ENCODE measurements around the gene TBC1D22A. TPM values are rescaled to one million over a fixed set of nuclear protein-coding genes. Genes with fewer than 3 reads are reported as not detected.

Gene TBC1D22A
- total and polyA plus RNA-seq, 10 of the 15 experiments (the other 5 are each of a cell fraction or from before 2014, with no cell fraction given): 0.63 to 44.7 (median 27.4) TPM

DNA sequence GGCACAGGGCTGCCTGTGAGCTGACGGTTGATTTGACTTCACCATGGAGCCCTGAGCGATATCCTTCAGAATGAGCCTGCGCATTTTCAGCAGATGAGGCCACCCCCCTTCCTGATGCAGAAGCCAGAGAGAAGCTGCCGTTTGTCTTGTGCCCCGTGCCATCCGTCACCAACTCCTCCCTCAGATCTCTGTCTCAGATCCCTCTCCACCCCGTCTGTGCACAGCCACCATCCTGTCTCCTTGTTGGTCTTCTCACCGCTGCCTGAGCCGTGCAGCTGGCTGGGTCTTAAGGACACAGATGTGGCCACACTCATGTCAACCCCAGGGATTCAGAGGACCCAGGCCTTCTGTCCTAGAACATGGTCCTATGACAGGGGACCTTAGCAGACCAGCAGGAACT is 293.9 kb downstream of the TBC1D22A start:
- intact Hi-C loops (cut with micrococcal nuclease; ENCODE audit: unreplicated experiment): no loop called here
- H3K27me3 ChIP-seq (replicated peaks in 1 of 2; ENCODE audit: control insufficient read depth in 2 of 2, insufficient read depth in 2 of 2, low read length in 1 of 2): no peaks in the 10 kb centered on the region
- FAIRE-seq: no peak
- no peaks in the 10 kb centered on the region for H4K20me1 ChIP-seq (ENCODE audit: control insufficient read depth, insufficient read depth)
- H3K36me3 ChIP-seq (ENCODE audit: control insufficient read depth in 2 of 2, insufficient read depth in 2 of 2, low read length in 1 of 2): peaks cover 5 to 11% of the 10 kb centered on the region in 2 experiments; a peak in 3 of 4 replicates
- DNase-seq (ENCODE audit: low read depth, low spot score): no peak
- no peak overlapping the region for H2AFZ ChIP-seq (ENCODE audit: control insufficient read depth, low read depth, low read length)
- H3K27ac ChIP-seq (ENCODE audit: control insufficient read depth, insufficient read depth): no peak overlapping the region
- ChIA-PET POLR2A (no interaction called here), RAD21 (ENCODE audit: unreplicated experiment) (no interaction called here), CTCF (no interaction called here), SMC1A (ENCODE audit: uncharacterized antibody, unreplicated experiment) (no interaction called here)
- in situ Hi-C loops (cut with MboI): no loop called here
- no peaks in the 10 kb centered on the region for H3K79me2 ChIP-seq (ENCODE audit: control insufficient read depth, insufficient read depth, low read length)
- BruUV-seq (replicated peaks): no TSS peak
- no peaks in the 10 kb centered on the region; the same call in 2 of the 3 replicates for H3K9me3 ChIP-seq (replicated peaks; ENCODE audit: control insufficient read depth, insufficient read depth, low read length)
- WGBS (ENCODE audit: insufficient coverage, insufficient replicate concordance, low lambda C conversion rate, missing lambda C conversion rate): 91% methylated on average over 9 of the region's 9 CpGs
- peaks cover 21% of the 10 kb centered on the region for H3K4me1 ChIP-seq (ENCODE audit: control insufficient read depth, insufficient read depth, low read length)
- TF ChIP-seq SPI1 (IDR thresholded peaks at IDR 0.05; ENCODE audit: borderline replicate concordance, insufficient read depth, low read depth, low read length) (no peak), ZNF24 (IDR thresholded peaks at IDR 0.05) (no peak), ZNF217 (IDR thresholded peaks at IDR 0.05) (no peak)
- no peak for ATAC-seq
- H3K9ac ChIP-seq (ENCODE audit: control insufficient read depth, insufficient read depth, low read length): no peak overlapping the region
- H3K4me3 ChIP-seq: no peak overlapping the region
- no peak overlapping the region for H3K4me2 ChIP-seq (ENCODE audit: control insufficient read depth, insufficient read depth)

DNA sequence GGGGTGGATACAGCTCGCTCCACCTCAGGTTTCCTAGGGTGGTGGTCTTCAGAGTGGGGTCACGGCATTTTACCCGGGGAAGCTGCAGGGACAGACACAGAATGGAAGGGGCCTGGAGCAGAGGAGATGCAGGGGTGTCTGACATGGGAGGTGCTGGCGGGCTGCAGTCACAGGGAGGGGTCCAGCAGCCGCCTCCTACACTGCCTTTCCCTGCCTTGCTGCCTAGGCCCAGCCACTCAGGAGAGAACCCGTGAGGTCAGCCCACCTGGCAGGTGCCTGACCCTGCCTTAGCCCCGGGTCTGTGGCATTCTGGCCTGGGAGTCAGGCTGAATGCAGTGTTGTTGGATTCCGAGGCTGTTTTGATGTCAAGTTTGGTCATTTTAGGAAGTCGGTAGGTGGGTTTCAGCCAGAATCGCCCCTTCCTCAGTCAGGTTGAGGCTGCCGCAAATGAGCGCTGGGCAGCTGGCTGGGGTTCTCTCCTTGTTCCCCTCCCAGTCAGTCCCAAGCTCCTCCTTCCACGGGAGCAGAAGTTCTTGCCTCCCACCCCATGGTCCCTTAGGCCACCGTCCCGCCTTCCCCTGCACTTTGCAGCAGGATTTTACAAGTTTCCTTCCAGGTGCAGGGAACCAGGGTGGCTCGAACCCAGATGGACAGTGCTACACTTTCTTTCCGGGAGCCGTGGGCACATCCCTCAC is 294.5 kb downstream of the TBC1D22A start:
- Histone ChIP-seq H3K79me2 (ENCODE audit: control insufficient read depth, insufficient read depth, low read length) (no peaks in the 10 kb centered on the region), H3K9ac (ENCODE audit: control insufficient read depth, insufficient read depth, low read length) (no peak overlapping the region), H4K20me1 (ENCODE audit: control insufficient read depth, insufficient read depth) (no peaks in the 10 kb centered on the region), H3K36me3 (ENCODE audit: control insufficient read depth in 2 of 2, insufficient read depth in 2 of 2, low read length in 1 of 2) (peaks cover 5 to 11% of the 10 kb centered on the region in 2 experiments; a peak in 3 of 4 replicates), H3K4me2 (ENCODE audit: control insufficient read depth, insufficient read depth) (no peak overlapping the region), H3K4me1 (ENCODE audit: control insufficient read depth, insufficient read depth, low read length) (peaks cover 21% of the 10 kb centered on the region), H3K27me3 (replicated peaks in 1 of 2; ENCODE audit: control insufficient read depth in 2 of 2, insufficient read depth in 2 of 2, low read length in 1 of 2) (no peaks in the 10 kb centered on the region), H3K4me3 (no peak overlapping the region), H3K9me3 (replicated peaks; ENCODE audit: control insufficient read depth, insufficient read depth, low read length) (no peaks in the 10 kb centered on the region; the same call in 2 of the 3 replicates), H2AFZ (ENCODE audit: control insufficient read depth, low read depth, low read length) (no peak overlapping the region), H3K27ac (ENCODE audit: control insufficient read depth, insufficient read depth) (no peak overlapping the region)
- BruUV-seq (replicated peaks): no TSS peak
- in situ Hi-C loops (cut with MboI): no loop called here
- FAIRE-seq (no peak), ATAC-seq (no peak), DNase-seq (ENCODE audit: low read depth, low spot score) (no peak)
- ChIA-PET CTCF (no interaction called here), SMC1A (ENCODE audit: uncharacterized antibody, unreplicated experiment) (no interaction called here), RAD21 (ENCODE audit: unreplicated experiment) (no interaction called here), POLR2A (no interaction called here)
- no peak for TF ChIP-seq RAD21 (IDR thresholded peaks at IDR 0.05; ENCODE audit: insufficient read depth, low read depth, low read length)
- no peak for TF ChIP-seq BMI1 (IDR thresholded peaks at IDR 0.05; ENCODE audit: borderline replicate concordance)
- intact Hi-C loops (cut with micrococcal nuclease; ENCODE audit: unreplicated experiment): no loop called here
- WGBS (ENCODE audit: insufficient coverage, insufficient replicate concordance, low lambda C conversion rate, missing lambda C conversion rate): 96% methylated on average over 18 of the region's 18 CpGs

Data from GM12878 (cell line).